GM19328 (cell line): Measurements from ENCODE around the gene KNCN.

ENCODE experiments used
- ATAC-seq: cut with Tn5 transposase; IDR thresholded peaks from one replicate; pipeline ENCODE4 v1.9.1; 2021; ENCODE audit warnings: mild to moderate bottlenecking, moderate library complexity; ENCODE audit not compliant: unreplicated experiment

The KNCN gene

DNA sequence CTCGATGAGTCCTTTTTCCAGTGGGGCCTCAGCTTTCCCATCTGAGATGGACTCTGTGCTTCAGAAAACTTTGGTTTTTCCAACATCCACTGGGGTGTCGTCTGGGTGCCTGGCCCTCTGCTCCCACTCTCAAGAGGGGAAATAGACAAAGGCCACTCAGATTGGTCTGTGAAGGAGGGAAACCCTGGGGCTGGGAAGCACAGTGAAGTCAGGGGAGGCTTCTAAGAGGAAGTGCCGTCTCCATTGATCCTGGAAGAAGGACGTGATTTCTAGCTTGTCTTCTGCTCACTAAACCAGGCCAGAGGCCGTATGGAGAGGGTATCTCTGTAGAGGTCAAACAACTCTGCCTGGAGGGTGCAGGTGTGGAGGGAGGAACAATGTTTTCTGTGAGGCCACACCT is 5.2 kb downstream of the KNCN start:
- ATAC-seq: no peak

- ATAC-seq: no peak
These were observed 5.7 kb downstream of the KNCN start for GRCh38 chr1:46545784-46546183.

DNA sequence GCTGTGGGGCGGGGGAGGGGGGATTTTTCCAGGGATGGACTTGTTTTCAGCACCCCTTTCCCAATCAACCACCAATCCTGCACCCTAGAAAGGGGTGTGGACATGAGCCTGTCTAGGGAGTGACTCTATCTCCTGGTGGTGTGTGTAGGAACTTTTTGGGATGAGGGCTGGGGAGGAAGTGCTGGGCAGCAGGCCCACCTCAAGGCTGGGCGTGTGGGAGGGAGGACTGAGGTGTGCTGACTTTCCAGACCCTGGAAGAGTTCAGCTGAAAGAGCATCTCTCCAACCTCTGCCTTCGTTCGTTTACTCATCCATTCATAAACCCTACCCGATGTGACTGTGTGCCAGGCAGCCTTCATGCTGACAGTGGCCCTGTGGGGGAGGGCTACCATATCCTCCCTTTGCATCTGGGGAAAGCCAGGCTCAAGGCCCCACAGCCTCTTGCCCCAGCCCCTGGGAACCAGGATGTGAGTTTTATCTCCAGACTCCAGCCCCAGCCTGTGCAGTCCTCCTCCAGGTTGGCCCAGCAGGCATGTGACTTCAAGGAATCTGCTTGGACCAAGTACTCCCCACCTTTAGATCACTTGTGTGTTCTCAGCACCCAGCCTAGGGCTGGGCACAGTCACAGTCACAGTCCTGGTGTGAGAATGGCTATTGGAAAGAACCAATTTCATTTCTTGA is 6.7 kb downstream of the KNCN start:
- no peak for ATAC-seq

- ATAC-seq: no peak
These were observed 7.5 kb downstream of the KNCN start for GRCh38 chr1:46543761-46544560.

DNA sequence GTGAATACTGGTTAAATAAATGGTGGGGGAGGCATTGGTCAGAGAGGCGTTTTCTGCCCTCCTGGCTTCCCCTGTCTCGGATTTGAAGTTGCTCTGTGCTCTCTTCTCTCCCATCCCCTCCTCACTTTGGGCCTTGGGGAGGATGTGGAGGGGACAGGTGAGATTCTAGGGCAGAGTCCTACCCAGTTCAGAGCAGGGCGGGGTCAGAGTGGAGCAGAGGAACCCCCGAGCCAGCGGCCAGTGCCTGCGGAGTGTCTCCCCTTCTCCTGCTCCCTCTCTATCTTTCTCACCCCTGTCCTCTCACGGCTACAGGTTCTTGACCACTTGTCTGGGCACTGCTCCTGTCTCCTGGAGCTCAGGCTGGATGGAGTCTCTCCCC is 8.1 kb downstream of the KNCN start:
- no peak for ATAC-seq

GRCh38 chr1:46539972-46540371 is 11.5 kb downstream of the KNCN start:
- no peak for ATAC-seq

DNA sequence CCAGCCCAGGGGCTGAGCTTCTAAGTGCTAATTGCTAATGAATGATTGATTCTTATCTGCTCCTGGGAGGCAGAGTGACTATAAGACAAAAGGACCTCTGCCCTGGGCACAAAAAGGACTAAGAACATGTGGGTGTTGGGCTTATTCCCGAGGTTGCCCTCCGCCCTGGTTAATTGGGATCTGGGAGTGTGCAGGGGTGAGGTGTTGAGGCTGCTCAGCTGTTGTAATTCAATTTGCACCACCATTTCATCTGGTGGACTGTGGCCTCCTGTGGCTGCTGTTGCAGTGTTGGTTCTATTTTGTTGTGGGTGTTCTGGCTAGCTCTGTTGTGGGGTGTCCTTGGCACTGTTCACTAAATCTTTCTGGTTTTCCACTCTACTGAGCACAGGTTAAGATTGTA is 13.3 kb downstream of the KNCN start:
- no peak for ATAC-seq

- no peak for ATAC-seq
These were observed 13.8 kb downstream of the KNCN start for GRCh38 chr1:46537651-46538050.

DNA sequence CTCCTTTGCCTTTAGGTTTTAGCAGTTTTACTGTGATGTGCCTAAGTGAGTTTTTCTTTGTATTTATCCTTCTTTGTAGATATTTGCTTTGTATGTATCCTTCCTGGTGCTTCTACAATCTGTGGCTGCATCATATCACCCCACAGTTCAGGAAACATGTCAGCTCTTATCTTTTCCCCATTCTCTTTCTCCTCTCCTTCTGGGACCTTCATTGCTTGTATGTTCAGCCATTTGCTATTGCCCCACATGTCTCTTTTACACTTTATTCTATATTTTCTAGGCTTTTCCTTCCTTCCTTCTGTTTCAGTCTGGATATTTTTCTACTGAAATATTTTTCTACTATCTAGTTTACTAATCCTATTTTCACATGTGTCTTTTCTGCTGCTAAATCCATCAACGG is 14.9 kb downstream of the KNCN start:
- no peak for ATAC-seq

DNA sequence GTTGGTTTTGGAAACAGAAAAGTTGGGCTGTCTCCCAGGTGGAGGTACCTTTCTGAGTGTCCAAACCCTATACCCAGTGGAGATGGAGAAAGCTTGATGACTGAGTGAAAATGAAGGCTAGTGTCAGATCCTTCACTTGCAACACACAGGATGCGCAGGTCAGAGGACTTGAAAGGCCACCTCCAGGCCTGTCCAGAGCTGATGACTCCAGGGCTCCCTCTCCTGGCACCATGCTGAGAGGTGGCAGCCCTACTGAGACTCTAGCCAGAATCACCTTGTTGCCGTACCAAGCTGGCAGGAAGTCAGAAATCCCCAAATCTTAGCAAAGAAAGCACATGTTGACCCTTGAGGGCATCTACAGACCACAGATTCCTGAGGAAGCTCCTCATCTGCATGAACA is 16.4 kb downstream of the KNCN start:
- no peak for ATAC-seq

DNA sequence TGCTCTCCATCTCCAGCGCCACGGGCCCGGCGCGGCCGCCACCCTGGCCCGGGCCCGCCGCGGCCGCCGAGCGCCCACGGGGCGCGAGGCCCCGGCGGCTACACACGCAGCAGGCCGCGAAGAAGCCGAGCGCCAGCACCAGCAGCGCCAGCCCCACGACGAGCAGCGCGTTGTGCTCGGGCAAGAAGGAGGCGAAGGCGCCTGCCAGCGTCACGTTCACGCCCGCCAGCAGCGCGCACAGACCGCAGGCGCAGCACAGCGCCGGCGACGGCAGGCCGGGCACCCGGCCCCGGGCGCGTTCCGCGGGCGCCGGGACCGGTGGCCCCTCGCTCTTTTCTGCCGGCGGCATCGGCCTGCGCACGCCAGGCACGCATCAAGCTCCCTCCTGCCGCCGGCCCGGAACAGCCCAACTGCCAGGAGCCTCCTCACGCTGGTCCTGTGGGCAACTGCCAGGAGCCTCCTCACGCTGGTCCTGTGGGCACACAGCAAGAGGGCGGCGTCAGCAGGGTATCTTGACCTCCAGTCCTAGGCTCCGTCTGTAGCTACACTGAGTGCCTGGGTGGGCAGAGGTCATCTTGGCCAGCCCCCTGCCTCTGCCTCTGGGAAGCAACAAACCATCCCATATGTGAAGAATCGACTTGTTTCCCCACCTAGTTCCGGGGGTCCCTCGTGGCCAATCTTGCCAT is 18.1 kb downstream of the KNCN start:
- ATAC-seq: no peak

DNA sequence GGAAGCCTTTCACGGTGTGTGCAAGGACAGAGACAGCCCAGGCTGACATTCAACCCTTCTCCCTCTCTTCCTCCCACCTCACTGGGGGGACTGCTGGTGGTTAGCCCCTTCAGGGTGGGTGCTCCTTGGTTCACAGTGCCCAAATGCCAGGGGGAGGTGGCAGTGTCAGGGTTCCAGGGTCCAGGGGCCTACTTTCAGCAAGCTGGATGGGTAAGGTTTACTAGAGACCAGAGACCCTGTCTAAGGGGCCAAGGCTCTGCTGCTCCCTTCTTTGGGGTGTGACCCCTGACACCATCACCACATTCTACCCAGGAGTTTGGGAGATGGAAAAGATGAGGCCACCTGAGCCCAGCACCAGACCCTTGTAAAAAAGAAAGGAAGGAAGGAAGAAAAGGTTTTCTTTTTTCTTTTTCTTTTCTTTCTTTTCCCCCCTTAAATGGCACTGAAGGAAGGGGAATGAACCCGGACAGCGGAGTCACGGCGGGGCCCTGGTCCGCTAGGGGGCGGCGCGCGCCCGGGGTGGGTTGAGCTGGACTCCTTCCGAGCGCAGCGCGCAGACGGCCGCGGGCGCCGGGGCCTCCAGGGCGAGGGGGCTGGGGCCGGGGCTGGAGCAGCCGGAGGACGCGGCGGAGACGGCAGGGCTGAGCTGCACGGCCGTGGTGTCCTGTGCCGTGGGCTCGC is 18.8 kb downstream of the KNCN start:
- ATAC-seq: no peak

DNA sequence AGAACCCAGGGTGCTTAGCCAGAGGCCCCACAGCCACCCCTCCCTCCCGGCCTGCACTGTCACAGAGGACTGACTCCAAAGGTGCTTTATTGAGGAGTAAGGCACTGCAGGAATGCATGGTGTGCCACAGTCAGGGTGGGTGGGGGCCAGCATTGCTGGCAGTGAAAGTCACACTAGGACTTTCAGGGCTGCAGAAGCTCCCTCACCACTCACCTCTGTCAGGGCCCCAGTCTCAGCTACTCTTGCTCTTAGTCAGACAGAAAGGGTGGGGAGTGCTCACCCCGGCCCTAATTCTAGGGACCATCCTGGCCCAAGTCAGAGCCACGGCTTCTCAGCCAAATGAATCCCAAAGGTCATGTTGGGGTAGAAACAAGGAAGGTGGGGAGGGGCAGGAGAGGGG is 19.4 kb downstream of the KNCN start:
- ATAC-seq: no peak

- ATAC-seq: no peak
These were observed 20.5 kb downstream of the KNCN start for GRCh38 chr1:46530791-46531409.

DNA sequence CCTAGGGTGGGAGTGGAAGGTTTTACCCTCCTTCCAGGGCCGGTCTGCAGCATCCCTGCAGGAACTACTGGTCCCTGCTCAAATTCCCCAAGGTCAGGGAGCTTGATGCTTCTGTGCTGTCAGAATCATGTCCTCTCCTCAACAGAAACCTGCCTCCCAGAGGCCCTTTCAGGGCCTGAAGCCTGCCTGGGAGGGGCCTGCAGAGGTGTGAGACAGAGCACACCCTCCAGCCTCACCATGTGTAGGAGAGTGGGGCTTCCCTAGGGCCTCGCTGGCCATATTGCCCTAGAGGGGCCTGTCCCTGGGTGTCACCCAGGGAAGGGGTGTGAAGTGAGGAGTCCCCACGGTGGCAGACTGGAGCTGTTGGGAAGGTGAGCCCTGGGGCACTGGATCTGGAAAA is 21.1 kb downstream of the KNCN start:
- ATAC-seq: no peak

DNA sequence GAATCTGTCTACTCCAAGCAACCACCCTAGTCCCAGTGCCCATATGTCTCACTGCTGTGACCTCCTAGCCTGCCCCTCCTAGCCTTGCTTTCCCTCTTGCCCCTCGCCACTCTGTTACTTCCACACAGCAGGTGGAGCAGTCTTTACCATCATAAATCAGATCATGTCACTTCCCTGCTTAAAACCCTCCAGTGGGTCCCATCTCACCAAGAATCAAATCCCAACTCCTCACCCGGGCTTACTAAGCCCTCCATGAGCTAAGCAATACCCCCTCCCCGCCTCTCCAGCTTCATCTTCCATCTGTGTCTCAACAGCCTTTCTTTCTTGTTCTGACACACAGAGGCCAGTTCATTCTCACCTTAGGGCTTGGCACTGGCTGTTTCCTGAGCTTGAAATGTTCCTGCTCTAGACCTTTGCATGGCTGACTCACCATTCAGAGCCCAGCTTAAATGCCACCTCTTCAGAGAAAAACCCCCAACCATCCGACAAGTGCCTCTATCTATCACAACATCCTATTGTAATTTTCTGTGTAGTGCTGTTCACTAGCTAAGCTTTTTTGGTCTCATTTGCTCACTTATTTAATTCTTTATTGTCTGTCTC is 22.3 kb downstream of the KNCN start:
- no peak for ATAC-seq

DNA sequence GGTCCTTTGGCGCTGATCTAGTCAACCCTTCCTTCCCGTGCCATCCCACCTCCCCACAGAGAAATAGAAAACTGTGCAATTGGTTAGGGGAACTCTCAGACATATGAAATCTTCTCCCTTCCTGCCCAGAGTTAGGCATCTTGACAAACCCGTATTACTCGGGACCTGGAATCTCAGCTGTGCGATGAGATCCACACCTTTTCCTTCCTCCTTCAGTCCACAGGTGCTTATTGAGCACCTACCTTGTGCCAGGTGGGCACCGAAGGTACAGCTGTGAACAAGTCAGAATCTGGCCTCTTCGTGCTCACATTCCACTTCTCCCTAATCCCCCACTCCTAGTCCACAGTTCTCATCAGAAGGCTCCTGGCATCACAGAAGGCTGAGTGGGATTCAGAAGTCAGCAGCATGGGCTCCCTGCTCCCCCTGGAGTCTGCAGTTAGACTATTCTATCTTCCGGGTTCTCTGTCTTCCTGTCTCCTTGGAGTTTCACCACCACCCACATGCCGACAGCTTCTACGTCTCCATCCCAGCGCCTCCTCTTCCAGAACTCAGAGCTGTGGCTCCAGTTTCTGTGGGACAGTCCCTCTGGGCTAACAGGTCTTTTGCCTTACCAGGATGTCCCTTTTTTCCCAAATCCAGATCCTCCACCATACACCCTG is 23.0 kb downstream of the KNCN start:
- no peak for ATAC-seq

GRCh38 chr1:46527474-46528296 is 23.8 kb downstream of the KNCN start:
- no peak for ATAC-seq

DNA sequence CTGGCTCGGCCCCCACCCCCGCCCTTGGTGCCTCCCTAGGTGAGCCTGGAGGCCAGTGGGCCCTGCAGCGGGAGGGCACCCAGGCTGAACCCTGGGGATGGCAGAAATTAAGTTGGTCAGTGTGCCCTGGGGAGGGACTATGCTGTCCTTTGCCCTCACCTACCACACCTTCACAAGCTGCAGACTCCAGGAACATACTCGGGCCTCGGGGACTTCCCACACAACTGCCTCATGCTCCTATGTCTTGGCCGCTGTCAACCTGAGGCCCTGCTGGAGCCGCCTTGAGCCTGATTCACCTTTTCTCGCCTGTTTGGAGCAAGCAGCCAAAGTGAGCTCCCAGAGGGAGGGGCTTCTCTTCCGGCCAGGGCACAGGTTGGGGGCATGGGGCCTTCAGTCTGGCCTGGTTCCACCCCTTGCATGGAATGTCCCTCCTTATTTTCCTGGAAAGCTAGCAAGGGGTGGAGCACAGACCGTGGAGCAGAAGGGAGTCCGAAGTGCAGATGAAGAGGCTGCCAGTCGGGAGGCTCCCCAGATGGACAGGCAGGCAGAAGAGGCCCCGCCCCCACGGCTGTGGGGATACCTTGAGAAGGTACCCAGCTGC is 24.7 kb downstream of the KNCN start:
- no peak for ATAC-seq
